ENCODE data around the gene EHF. TPM values are rescaled to one million over a fixed set of nuclear protein-coding genes. Genes with fewer than 3 reads are reported as not detected.

Gene EHF
- total RNA-seq, 4 donors from 2014 or later = 0.13 to 30.0 (median 1.0) TPM

DNA sequence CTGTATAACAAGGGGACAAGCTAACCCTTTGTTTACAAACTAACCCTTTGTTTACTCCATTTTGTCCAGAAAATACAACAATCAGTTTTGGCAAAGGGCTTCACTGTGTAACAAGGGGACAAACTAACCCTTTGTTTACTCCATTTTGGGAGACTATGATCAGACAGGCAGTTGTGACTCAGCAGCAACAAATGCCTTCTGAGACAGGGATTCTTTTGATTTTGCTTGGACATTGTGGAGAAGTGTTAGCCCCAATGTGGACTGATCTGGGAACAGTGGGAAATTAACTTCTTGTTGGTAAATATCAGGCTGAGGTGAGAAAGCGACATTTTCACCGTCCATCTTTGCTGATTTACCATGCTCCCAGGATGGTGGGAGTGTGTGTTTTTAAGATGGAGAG lies 983 bp downstream of the EHF start:
- Histone ChIP-seq H3K27me3 (peaks cover 13% of the 10 kb centered on the region), H3K36me3 (no peaks in the 10 kb centered on the region), H3K4me1 (no peaks in the 10 kb centered on the region), H3K9me3 (no peaks in the 10 kb centered on the region), H3K27ac (no peak overlapping the region), H3K4me3 (no peak overlapping the region)
- no peak for ATAC-seq
- 89 to 100% methylated on average over 1 to 2 of the region's 2 CpGs for WGBS, 2 donors (ENCODE audit: low coverage in 1 of 2)
- TF ChIP-seq EP300 (IDR thresholded peaks at IDR 0.05) = no peak
- no peak for TF ChIP-seq POLR2AphosphoS5 (IDR thresholded peaks at IDR 0.05)
- TF ChIP-seq, protein P1, sequence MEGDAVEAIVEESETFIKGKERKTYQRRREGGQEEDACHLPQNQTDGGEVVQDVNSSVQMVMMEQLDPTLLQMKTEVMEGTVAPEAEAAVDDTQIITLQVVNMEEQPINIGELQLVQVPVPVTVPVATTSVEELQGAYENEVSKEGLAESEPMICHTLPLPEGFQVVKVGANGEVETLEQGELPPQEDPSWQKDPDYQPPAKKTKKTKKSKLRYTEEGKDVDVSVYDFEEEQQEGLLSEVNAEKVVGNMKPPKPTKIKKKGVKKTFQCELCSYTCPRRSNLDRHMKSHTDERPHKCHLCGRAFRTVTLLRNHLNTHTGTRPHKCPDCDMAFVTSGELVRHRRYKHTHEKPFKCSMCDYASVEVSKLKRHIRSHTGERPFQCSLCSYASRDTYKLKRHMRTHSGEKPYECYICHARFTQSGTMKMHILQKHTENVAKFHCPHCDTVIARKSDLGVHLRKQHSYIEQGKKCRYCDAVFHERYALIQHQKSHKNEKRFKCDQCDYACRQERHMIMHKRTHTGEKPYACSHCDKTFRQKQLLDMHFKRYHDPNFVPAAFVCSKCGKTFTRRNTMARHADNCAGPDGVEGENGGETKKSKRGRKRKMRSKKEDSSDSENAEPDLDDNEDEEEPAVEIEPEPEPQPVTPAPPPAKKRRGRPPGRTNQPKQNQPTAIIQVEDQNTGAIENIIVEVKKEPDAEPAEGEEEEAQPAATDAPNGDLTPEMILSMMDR (IDR thresholded peaks at IDR 0.05) = no peak
- no peak for TF ChIP-seq POLR2A (IDR thresholded peaks at IDR 0.05)

DNA sequence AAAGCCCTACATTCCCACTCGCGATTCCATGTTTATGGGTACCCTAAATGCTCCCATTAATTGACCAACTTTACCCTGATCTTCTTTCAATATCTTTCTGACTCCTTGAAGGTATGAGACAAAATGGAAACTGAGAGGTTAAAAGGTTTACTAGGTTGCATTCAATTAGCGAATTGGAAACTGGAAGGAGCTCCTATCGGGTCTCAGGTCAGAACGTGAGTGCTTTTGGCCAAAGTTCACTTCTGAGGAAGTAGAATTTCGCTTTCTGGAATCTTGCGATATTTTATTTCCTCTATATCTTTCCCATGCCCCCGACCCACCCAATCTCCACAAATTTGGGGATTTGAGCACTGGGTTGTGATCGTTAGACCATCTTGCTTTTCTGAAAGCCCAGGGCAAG lies 2.6 kb downstream of the EHF start:
- no peak for ATAC-seq
- 83 to 88% methylated on average over 8 to 9 of the region's 9 CpGs for WGBS, 2 donors (ENCODE audit: low coverage in 1 of 2)
- Histone ChIP-seq H3K36me3 (no peaks in the 10 kb centered on the region), H3K27me3 (peaks cover 13% of the 10 kb centered on the region), H3K4me3 (no peak overlapping the region), H3K4me1 (no peaks in the 10 kb centered on the region), H3K9me3 (no peaks in the 10 kb centered on the region), H3K27ac (no peak overlapping the region)
- TF ChIP-seq POLR2AphosphoS5 (IDR thresholded peaks at IDR 0.05) = no peak
- TF ChIP-seq EP300 (IDR thresholded peaks at IDR 0.05) = no peak
- TF ChIP-seq POLR2A (IDR thresholded peaks at IDR 0.05) = no peak
- TF ChIP-seq, protein P1 (IDR thresholded peaks at IDR 0.05) = no peak

DNA sequence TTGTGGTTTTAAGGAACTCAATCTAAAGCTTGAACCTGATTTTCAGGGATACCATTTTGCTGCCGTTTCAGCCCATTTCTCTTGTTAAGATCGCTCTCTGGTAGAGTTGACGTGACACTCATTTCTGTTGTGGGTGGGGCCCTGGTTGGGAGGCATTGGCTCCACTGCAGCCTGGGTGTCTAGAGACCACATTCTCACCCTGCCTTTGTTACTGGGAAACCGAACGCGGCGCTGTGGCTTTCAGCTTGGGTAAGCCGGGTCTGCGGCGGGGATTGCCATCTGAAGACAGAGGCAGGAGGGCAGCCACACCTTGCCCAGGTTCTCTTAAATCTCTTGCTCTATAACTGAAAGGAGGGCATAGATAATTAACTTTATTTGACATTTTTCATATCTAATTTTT lies 3.2 kb downstream of the EHF start:
- ATAC-seq = no peak
- H3K36me3 ChIP-seq = no peaks in the 10 kb centered on the region
- WGBS, 2 donors (ENCODE audit: low coverage in 1 of 2) = 75 to 100% methylated on average over 4 to 7 of the region's 10 CpGs
- H3K27me3 ChIP-seq = peaks cover 13% of the 10 kb centered on the region
- H3K4me1 ChIP-seq = no peaks in the 10 kb centered on the region
- no peak for TF ChIP-seq POLR2A (IDR thresholded peaks at IDR 0.05)
- TF ChIP-seq, protein P1 (IDR thresholded peaks at IDR 0.05) = no peak
- H3K4me3 ChIP-seq = no peak overlapping the region
- H3K9me3 ChIP-seq = no peaks in the 10 kb centered on the region
- H3K27ac ChIP-seq = no peak overlapping the region

DNA sequence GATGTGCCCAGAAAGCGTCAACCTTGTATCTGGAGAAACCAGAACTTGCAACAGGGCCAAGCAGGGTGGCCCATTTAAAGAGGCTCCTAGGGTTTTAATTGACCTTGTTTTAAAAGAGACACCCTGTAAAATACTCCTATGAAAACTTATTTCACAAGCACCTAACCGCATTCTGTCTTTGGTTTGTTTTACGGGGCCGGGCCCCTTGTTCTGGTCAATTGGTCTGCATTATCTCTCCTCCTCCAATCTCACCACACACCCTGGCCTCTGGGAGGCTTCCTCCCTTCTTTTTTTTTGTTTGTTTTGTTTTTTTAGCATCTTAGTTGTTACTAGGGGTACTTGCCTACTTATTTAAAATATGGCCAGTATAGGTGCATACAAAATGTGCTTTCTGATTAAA lies 4.7 kb downstream of the EHF start:
- 83% methylated on average over 3 of the region's 4 CpGs; no CpG with 5 or more reads in 1 of the 2 donors for WGBS, 2 donors (ENCODE audit: low coverage in 1 of 2)
- H3K27me3 ChIP-seq = peaks cover 13% of the 10 kb centered on the region
- no peak for ATAC-seq
- no peaks in the 10 kb centered on the region for H3K36me3 ChIP-seq
- TF ChIP-seq POLR2AphosphoS5 (IDR thresholded peaks at IDR 0.05) = no peak
- TF ChIP-seq EP300 (IDR thresholded peaks at IDR 0.05) = no peak
- TF ChIP-seq POLR2A (IDR thresholded peaks at IDR 0.05) = no peak
- no peaks in the 10 kb centered on the region for H3K9me3 ChIP-seq
- H3K27ac ChIP-seq = no peak overlapping the region
- no peaks in the 10 kb centered on the region for H3K4me1 ChIP-seq
- H3K4me3 ChIP-seq = no peak overlapping the region

DNA sequence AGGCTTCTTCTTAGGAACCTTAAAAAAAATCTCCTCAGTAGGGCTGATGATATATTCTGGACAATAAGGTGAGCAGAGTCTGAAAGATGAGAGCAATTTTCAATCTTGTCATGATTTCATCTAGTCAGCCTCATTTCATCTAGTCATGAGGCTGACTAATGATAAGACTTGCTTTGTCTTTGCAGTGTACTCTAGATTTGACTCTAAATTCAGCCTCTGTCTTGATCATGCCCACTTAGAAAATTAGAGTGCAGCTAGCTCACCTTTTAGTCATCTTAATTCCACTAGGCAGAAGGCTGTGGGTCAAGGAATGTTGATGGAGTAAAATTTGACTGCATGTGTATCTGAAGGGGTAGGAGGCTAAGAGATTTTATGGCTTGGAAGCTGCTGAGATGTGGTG lies 5.5 kb downstream of the EHF start:
- ATAC-seq = no peak
- H3K27ac ChIP-seq = no peak overlapping the region
- TF ChIP-seq POLR2A (IDR thresholded peaks at IDR 0.05) = no peak
- TF ChIP-seq, protein P1 (IDR thresholded peaks at IDR 0.05) = no peak
- TF ChIP-seq POLR2AphosphoS5 (IDR thresholded peaks at IDR 0.05) = no peak
- H3K27me3 ChIP-seq = peaks cover 13% of the 10 kb centered on the region
- no peaks in the 10 kb centered on the region for H3K4me1 ChIP-seq
- H3K4me3 ChIP-seq = no peak overlapping the region
- no peaks in the 10 kb centered on the region for H3K36me3 ChIP-seq
- H3K9me3 ChIP-seq = no peaks in the 10 kb centered on the region

DNA sequence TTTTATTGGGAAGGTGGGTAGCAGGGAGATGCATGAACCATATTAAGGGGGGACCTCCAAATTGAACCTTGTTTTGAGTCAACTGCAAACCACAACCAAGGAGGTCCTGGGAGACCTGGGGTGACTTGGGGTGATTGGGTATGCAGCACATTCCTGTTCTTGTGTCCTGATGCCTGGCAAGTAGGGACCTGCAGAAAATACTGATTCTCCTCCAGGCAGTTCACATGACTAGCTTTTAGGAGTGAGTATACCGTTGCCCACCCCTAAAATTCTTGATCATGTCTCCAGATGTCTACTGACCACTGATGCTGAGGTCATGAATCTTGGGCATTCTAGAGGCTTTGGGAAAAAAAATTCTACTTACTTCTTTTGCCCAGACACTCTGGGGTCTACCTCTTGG lies 6.3 kb downstream of the EHF start:
- H3K4me1 ChIP-seq = no peaks in the 10 kb centered on the region
- WGBS, 2 donors (ENCODE audit: low coverage in 1 of 2) = no CpG with 5 or more reads among the region's 1 CpG
- no peak for ATAC-seq
- no peak overlapping the region for H3K4me3 ChIP-seq
- H3K36me3 ChIP-seq = no peaks in the 10 kb centered on the region
- H3K9me3 ChIP-seq = no peaks in the 10 kb centered on the region
- no peak overlapping the region for H3K27ac ChIP-seq
- TF ChIP-seq POLR2A (IDR thresholded peaks at IDR 0.05) (no peak), EP300 (IDR thresholded peaks at IDR 0.05) (no peak), POLR2AphosphoS5 (IDR thresholded peaks at IDR 0.05) (no peak)
- TF ChIP-seq, protein P1 (IDR thresholded peaks at IDR 0.05) = no peak
- peaks cover 13% of the 10 kb centered on the region for H3K27me3 ChIP-seq

All from gastroesophageal sphincter (tissue), 4 donors.